Measurements from ENCODE around the gene ZFPM1.

Gene ZFPM1

DNA sequence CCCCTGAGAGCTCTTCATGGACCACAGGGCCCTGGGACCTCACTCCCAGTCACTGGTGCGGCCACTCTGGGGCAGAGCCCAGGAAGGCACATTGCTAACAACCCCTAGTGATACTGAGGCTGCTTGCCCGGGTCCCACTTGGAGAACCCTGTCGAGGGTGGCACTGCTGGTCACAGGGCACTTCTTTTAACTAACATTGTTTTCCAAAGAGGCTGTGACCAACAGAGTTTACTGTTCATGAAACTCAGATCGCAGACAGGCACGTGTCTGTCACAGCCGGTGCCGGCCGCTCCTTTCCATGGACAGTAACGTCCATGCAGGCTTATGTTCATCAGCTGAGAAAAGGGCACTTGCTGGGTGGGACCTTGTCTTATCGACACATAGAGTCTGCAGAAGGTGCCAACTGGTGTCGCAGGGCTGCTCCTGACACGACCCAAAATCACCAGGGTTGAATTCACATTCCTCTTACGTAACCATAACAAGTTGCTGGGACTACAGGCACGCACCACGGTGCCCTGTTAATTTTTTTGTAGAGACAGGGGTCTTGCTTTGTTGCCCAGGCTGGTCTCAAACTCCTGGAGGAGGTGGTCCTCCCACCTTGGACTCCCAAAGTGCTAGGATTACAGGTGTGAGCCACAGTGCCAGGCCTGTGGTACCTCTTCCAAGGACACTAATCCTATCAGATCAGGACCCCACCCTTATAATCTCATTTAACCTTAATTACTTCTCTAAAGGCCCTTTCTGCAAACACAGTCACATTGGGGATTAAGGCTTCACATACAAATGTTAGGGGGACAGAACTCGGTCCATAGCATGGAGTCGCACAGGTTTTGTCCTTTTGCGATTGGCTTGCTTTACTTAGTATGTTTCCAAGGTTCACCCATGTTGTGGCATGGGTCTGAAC is 115.9 kb downstream of the ZFPM1 start:
- TF ChIP-seq, protein P1, sequence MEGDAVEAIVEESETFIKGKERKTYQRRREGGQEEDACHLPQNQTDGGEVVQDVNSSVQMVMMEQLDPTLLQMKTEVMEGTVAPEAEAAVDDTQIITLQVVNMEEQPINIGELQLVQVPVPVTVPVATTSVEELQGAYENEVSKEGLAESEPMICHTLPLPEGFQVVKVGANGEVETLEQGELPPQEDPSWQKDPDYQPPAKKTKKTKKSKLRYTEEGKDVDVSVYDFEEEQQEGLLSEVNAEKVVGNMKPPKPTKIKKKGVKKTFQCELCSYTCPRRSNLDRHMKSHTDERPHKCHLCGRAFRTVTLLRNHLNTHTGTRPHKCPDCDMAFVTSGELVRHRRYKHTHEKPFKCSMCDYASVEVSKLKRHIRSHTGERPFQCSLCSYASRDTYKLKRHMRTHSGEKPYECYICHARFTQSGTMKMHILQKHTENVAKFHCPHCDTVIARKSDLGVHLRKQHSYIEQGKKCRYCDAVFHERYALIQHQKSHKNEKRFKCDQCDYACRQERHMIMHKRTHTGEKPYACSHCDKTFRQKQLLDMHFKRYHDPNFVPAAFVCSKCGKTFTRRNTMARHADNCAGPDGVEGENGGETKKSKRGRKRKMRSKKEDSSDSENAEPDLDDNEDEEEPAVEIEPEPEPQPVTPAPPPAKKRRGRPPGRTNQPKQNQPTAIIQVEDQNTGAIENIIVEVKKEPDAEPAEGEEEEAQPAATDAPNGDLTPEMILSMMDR (conservative IDR thresholded peaks at IDR 0.05; ENCODE audit: control insufficient read depth, insufficient read depth, low read depth, low read length) = no peak
- DNase-seq (ENCODE audit: low read depth) = no peak
- peak overlapping the region; percentile 69 for H3K4me3 ChIP-seq (ENCODE audit: control insufficient read depth, low read depth, low read length)

DNA sequence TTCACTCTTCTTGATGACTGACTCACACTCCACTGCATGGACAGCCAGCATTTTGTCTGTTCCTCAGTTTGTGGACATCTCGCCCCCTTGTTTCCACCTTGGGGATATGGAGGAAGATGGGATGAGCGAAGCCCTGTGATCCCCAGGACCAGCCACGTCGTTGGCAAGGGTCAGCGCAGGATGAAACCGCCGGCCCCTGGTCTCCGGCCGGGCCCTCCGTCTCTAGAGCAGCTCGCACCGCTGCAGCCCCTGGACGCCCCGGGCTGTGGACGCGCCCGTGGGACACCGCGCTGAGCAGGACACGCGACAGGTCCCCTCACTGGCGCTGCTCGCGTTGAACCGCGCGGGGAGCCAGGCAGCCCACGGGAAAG is 116.5 kb downstream of the ZFPM1 start:
- peak overlapping the region; percentile 69 for H3K4me3 ChIP-seq (ENCODE audit: control insufficient read depth, low read depth, low read length)
- DNase-seq (ENCODE audit: low read depth) = peak; percentile 19
- TF ChIP-seq, protein P1 (conservative IDR thresholded peaks at IDR 0.05; ENCODE audit: control insufficient read depth, insufficient read depth, low read depth, low read length) = no peak

DNA sequence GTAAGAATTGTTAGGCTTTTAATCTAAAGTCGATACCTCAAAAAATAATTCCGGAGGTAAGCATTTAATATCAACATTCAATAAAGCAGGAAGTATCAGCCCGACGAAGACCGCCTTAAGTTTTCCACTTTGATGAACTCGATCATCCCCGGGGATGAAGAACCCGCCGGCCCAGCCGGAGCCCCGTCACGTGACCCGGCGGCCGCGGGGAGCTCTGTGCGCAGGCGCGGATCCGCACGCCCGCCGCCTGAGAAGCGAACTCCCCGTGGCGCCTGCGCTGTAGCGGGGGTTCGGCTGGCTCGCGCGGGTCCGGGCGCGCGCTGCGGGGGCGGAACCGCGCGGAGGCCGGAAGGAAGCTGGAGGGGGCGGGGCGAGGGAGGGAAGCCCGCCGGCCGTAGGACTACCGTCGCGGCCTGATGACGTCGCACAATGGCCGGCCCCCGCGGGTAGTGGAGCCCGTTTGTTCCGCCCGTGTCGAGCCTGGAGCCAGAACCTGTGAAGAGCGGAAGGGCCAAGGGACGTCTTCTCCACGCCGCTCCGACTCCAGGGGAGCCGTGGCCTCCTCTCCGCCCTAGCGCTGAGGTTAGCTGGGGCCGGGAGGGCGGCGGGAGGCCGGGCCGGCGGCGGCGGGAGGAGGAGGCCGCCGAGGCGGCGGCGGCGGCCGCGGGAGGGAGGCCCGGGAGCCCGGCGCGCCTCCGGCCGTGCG is 117.1 kb downstream of the ZFPM1 start, which contains the start of gene ZC3H18:
Gene ZC3H18 (plus strand): TSS at position 419 of the 706 bp plus-strand sequence. CDS start 6,721 bp downstream, outside the sequence.
- DNase-seq (ENCODE audit: low read depth) = peak; percentile 91
- H3K4me3 ChIP-seq (ENCODE audit: control insufficient read depth, low read depth, low read length) = peak within 1 kb of the TSS; percentile 80
- TF ChIP-seq, protein P1 (conservative IDR thresholded peaks at IDR 0.05; ENCODE audit: control insufficient read depth, insufficient read depth, low read depth, low read length) = no peak

DNA sequence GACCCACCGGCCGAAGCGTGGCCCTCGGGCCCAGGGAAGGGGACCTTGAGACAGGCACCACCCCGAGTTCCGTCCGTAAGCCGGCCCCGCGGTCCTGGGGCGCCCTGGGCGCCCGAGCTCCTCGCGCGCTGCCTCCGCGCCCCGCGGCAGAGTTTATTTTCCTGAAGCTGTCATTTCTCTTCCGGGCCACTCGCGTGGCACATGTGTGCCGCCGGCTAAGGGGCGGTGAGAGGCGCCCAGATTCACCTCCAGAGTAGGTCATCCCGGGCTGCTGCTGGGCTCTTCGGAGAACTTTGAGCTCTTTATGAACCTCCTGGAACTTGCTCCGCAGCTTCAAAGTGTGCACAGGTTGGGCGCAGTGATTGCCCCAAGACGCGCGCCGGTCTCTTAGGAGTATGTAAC is 117.6 kb downstream of the ZFPM1 start:
- peak overlapping the region; percentile 80 for H3K4me3 ChIP-seq (ENCODE audit: control insufficient read depth, low read depth, low read length)
- DNase-seq (ENCODE audit: low read depth) = no peak
- TF ChIP-seq, protein P1 (conservative IDR thresholded peaks at IDR 0.05; ENCODE audit: control insufficient read depth, insufficient read depth, low read depth, low read length) = no peak

DNA sequence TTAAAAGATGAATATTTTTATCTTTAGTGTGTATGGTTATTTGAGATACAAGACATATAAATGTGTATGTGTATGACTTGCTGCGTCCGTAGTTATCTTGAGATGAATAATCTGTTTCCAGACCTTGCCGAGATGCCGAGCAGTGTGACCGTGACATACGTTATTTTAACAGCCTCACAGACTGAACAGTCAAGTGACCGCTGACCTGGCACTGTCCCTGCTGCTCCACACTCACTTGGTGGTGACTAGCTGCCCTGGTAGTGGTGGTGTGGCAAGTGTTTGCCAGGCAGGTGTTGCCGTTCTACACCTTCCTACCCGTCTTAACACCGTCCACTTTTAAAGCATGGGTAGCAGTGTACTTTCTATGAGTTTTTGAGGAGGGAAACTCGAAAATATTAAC is 122.2 kb downstream of the ZFPM1 start:
- H3K4me3 ChIP-seq (ENCODE audit: control insufficient read depth, low read depth, low read length) = no peak overlapping the region
- DNase-seq (ENCODE audit: low read depth) = no peak
- TF ChIP-seq, protein P1 (conservative IDR thresholded peaks at IDR 0.05; ENCODE audit: control insufficient read depth, insufficient read depth, low read depth, low read length) = no peak

DNA sequence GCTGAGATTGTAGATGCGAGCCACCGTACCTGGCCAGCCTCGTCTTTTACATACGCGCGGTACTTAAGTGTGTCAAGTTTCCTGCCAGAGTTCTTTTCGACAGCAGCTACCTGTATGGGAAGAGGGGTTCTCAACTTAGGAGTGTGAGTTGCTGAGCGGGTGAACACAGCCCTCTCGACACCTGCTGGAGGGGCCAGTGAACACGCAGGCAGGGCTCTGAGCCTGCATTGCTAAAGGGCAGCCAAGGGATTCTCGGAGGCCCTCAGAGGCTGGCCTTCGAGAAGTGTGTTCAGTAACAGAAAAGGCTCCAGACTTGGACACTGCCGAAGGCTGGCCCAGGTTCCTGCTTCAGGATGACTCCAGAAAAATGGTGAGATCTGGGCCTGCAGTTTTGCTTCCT is 123.2 kb downstream of the ZFPM1 start:
- TF ChIP-seq, protein P1 (conservative IDR thresholded peaks at IDR 0.05; ENCODE audit: control insufficient read depth, insufficient read depth, low read depth, low read length) = no peak
- H3K4me3 ChIP-seq (ENCODE audit: control insufficient read depth, low read depth, low read length) = no peak overlapping the region
- no peak for DNase-seq (ENCODE audit: low read depth)

All from fibroblast of mammary gland (primary cell).